Adipocyte (in vitro differentiated cells): Measurements from ENCODE around the gene TAS2R7.
"Not testable (repeated sequence)": the region's sequence is repeated elsewhere in the genome, so short reads cannot be mapped to it uniquely, and the experiment has no call there.

ENCODE experiments used
- DNase-seq: peaks from one replicate; pipeline ENCODE4 v3.0.0-alpha.2; 2015; ENCODE audit warnings: low read depth
- H3K27me3 ChIP-seq: replicated peaks from 2 replicates; pipeline ENCODE4 v1.7.0; 2013; ENCODE audit warnings: mild to moderate bottlenecking, low read length, moderate library complexity; ENCODE audit not compliant: control insufficient read depth, insufficient read depth
- H3K36me3 ChIP-seq: 2 replicates; pipeline ENCODE4 v1.7.0; 2013; ENCODE audit warnings: low read length, mild to moderate bottlenecking, moderate library complexity; ENCODE audit not compliant: control insufficient read depth, insufficient read depth, severe bottlenecking
- H3K4me1 ChIP-seq: 2 replicates; pipeline ENCODE4 v1.7.0; 2013; ENCODE audit warnings: mild to moderate bottlenecking, low read length, moderate library complexity; ENCODE audit not compliant: control insufficient read depth, insufficient read depth
- H3K4me3 ChIP-seq: 2 replicates; pipeline ENCODE4 v1.7.0; 2013; ENCODE audit warnings: mild to moderate bottlenecking, low read length, moderate library complexity
- H3K9ac ChIP-seq: 2 replicates; pipeline ENCODE4 v1.7.0; 2013; ENCODE audit warnings: mild to moderate bottlenecking, low read length, moderate library complexity
- H3K9me3 ChIP-seq: 2 replicates; pipeline ENCODE4 v1.7.0; 2013; ENCODE audit warnings: mild to moderate bottlenecking, low read length, moderate library complexity; ENCODE audit not compliant: control insufficient read depth

TAS2R7 gene

DNA sequence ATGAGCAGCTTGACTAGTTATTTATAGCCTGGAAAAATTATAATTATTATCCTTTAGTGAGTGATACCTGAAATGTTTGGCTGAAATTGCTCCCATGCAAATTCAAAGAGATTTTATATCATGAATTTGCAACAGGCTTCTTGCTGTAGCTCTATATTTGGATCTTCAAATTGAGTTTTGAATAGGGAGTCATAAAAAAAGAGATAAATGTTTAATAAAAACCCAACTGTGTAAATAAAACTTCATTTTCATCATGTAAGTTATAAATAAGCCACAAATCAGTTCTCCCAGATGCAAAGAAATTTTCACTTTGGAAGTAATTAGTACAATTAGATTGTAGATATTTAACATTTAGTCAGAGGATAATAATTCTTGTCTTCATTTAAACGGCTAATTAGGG lies 4.8 kb upstream of the TAS2R7 start, which contains the start of gene TAS2R8:
Gene TAS2R8, minus strand, starts transcription at position 101 of the 400 bp plus-strand sequence. CDS start 306 bp downstream, outside the sequence.
- peaks cover 2% of the 10 kb centered on the region for H3K27me3 ChIP-seq
- H3K9me3 ChIP-seq, result no peaks in the 10 kb centered on the region
- no peak within 1 kb of the TSS for H3K9ac ChIP-seq
- no peak within 1 kb of the TSS for H3K4me3 ChIP-seq
- no peaks in the 10 kb centered on the region for H3K36me3 ChIP-seq
- DNase-seq, result no peak
- no peaks in the 10 kb centered on the region for H3K4me1 ChIP-seq

GRCh38 chr12:10801741-10802140 lies 686 bp downstream of the TAS2R7 start:
- Histone ChIP-seq H3K9me3 (no peaks in the 10 kb centered on the region), H3K36me3 (no peaks in the 10 kb centered on the region), H3K9ac (no peak overlapping the region), H3K4me3 (no peak overlapping the region), H3K4me1 (no peaks in the 10 kb centered on the region), H3K27me3 (peaks cover 9% of the 10 kb centered on the region)
- DNase-seq, result no peak

DNA sequence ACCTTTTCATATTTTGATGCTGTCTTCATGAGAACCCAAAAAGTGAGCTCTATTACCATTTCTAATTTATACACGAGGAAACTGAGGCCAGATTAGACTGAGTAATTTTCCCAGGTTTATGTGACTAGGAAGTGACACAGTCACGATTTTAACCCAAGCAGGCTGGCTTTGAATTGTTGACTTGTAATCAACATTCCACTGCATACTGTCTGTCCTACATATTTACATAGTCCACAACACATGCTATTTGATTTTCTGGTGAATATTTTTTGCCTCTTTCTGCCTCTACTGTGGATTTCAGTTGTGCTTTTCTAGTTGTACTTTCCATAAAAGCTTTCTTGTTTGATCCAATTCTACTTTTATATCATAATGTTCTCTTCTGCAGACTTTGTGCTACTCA lies 8.2 kb downstream of the TAS2R7 start:
- H3K36me3 ChIP-seq, result no peaks in the 10 kb centered on the region

GRCh38 chr12:10791769-10792168 lies 10.7 kb downstream of the TAS2R7 start:
- H3K4me1 ChIP-seq, DNase-seq, H3K9me3 ChIP-seq, H3K36me3 ChIP-seq, H3K27me3 ChIP-seq, H3K4me3 ChIP-seq, H3K9ac ChIP-seq: not testable (repeated sequence)

More for the DNA sequence above, 8.2 kb downstream of the TAS2R7 start:
- no peak for DNase-seq
- Histone ChIP-seq H3K9me3 (no peaks in the 10 kb centered on the region), H3K4me3 (no peak overlapping the region), H3K4me1 (no peaks in the 10 kb centered on the region), H3K27me3 (no peaks in the 10 kb centered on the region), H3K9ac (no peak overlapping the region)

- DNase-seq, result peak; percentile 15
- Histone ChIP-seq H3K9me3 (no peaks in the 10 kb centered on the region), H3K27me3 (no peaks in the 10 kb centered on the region), H3K4me3 (no peak overlapping the region), H3K4me1 (no peaks in the 10 kb centered on the region), H3K36me3 (no peaks in the 10 kb centered on the region), H3K9ac (no peak overlapping the region)
Observed at GRCh38 chr12:10783252-10783651, 19.2 kb downstream of the TAS2R7 start.

GRCh38 chr12:10779103-10779502 lies 23.3 kb downstream of the TAS2R7 start:
- Histone ChIP-seq H3K4me3 (no peak overlapping the region), H3K9ac (no peak overlapping the region), H3K36me3 (no peaks in the 10 kb centered on the region), H3K4me1 (no peaks in the 10 kb centered on the region), H3K27me3 (no peaks in the 10 kb centered on the region), H3K9me3 (no peaks in the 10 kb centered on the region)
- DNase-seq, result no peak

GRCh38 chr12:10771132-10771733 lies 31.2 kb downstream of the TAS2R7 start:
- Histone ChIP-seq H3K4me3 (no peak overlapping the region), H3K9ac (no peak overlapping the region), H3K4me1 (no peaks in the 10 kb centered on the region), H3K27me3 (peaks cover 45% of the 10 kb centered on the region), H3K36me3 (no peaks in the 10 kb centered on the region), H3K9me3 (no peaks in the 10 kb centered on the region)
- peak; percentile 77 for DNase-seq

GRCh38 chr12:10759657-10760056 lies 42.8 kb downstream of the TAS2R7 start:
- Histone ChIP-seq H3K4me1 (no peaks in the 10 kb centered on the region), H3K9ac (no peak overlapping the region), H3K27me3 (peaks cover 10% of the 10 kb centered on the region), H3K9me3 (peaks cover 30% of the 10 kb centered on the region), H3K36me3 (no peaks in the 10 kb centered on the region), H3K4me3 (no peak overlapping the region)
- no peak for DNase-seq

- no peak for DNase-seq
- H3K9me3 ChIP-seq, result peaks cover 21% of the 10 kb centered on the region
- no peaks in the 10 kb centered on the region for H3K4me1 ChIP-seq
- H3K36me3 ChIP-seq, result no peaks in the 10 kb centered on the region
- H3K27me3 ChIP-seq, result peaks cover 4% of the 10 kb centered on the region
- H3K4me3 ChIP-seq, result no peak overlapping the region
- no peak overlapping the region for H3K9ac ChIP-seq
Observed at GRCh38 chr12:10756194-10756593, 46.2 kb downstream of the TAS2R7 start.

GRCh38 chr12:10753059-10753458 lies 49.4 kb downstream of the TAS2R7 start:
- DNase-seq, result peak; percentile 22
- no peak overlapping the region for H3K4me3 ChIP-seq
- peaks cover 21% of the 10 kb centered on the region for H3K9me3 ChIP-seq
- H3K9ac ChIP-seq, result no peak overlapping the region
- no peaks in the 10 kb centered on the region for H3K36me3 ChIP-seq
- peaks cover 5% of the 10 kb centered on the region for H3K27me3 ChIP-seq
- H3K4me1 ChIP-seq, result no peaks in the 10 kb centered on the region
